DMS79 (cell line): ENCODE data around the gene FCGBP.
"Not testable (repeated sequence)": the region's sequence is repeated elsewhere in the genome, so short reads cannot be mapped to it uniquely, and the experiment has no call there.

Source experiments
- DNase-seq: peaks from one replicate; lab custom pipeline; 2025; lab: John Stamatoyannopoulos, UW

FCGBP gene

DNA sequence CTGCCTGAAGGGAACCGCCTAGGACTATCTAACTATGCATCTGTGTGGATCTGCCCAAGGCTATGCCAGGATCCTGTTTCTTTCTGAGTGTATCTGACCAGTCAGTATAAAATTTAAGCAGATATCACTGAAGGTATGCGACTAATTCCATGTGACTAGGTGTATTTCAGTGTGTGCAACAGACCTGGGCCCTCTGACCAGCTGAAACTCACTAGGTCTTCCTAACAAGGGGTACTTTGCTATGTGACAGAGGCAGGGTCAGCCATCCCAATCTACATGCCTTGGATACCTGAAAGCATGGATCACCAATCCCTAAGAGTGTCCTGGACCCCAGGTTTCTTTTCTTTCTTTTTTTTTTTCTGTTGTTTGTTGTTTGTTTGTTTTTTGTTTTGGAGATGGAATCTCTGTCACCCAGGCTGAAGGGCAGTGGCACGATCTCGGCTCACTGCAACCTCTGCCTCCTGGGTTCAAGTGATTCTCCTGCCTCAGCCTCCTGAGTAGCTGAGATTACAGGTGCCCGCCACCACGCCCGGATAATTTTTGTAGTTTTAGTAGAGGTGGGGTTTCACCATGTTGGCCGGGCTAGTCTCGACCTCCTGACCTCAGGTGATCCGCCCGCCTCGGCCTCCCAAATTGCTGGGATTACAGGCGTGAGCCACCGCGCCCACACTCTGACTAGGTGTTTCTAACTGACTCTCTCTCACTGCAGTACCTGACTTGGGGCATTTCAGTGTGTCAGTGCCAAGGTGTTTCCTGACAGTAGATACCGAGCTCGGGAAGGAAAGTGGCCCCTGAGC is 43.5 kb downstream of the FCGBP start:
- DNase-seq: no peak

DNA sequence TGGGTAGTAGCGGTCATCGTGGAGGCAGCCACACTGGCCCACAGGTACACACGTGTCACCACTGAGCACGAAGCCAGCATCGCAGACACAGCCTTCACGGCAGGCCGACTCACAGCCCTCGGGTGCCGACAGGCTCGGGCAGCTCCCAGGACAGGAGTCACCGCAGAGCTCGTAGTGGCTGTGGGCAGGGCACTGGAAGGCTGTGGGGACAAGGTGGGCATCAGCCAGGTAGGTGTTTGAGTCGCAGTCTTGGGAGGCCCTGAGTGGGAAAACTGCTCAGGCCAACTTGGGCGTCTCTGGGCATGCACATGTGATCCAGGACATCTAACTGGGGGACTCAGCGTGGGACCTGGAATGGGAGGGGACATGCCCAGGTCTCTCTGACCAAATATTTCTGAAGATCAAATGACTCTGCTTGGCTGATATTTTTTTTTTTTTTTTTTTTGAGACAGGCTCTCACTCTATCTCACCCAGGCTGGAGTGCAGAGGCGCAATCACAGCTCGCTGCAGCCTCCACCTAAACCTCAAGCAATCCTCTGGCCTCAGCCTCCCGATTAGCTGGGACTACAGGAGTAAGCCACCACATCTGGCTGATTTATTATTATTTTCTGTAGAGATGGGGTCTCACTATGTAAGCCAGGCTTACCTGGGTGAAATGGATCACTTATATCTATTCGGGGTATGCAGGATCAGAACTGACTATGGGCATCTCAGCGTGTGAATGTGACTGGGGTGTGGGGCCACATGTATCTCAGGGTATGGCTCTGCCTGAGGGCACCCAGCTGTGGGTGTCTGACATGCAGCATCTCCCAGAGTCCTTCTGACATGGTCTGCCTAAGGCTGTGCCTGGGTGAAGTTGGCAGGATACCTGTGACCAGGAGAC is 44.3 kb downstream of the FCGBP start:
- not testable (repeated sequence) for DNase-seq

DNA sequence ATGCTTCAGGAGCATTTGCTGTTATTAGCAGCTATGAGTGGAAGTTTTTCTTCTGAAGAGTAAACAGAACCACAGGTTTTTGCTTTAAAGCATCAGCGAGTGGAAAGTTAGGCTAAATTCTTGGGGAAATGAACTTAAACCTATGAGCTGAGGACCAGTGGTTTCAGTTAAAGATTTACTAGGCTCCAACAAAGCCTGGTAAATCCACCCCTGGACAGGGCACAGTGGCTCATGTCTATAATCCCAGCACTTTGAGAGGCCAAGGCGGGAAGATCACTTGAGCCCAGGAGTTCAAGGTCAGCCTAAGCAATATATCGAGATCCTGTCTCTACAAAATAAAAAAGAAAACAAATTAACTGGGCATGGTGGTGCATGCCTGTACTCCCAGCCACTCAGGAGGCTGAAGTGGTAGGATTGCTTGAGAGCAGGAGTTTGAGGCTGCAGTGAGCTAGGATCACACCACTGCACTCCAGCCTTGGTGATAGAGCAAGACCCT is 46.9 kb downstream of the FCGBP start:
- DNase-seq: not testable (repeated sequence)

DNA sequence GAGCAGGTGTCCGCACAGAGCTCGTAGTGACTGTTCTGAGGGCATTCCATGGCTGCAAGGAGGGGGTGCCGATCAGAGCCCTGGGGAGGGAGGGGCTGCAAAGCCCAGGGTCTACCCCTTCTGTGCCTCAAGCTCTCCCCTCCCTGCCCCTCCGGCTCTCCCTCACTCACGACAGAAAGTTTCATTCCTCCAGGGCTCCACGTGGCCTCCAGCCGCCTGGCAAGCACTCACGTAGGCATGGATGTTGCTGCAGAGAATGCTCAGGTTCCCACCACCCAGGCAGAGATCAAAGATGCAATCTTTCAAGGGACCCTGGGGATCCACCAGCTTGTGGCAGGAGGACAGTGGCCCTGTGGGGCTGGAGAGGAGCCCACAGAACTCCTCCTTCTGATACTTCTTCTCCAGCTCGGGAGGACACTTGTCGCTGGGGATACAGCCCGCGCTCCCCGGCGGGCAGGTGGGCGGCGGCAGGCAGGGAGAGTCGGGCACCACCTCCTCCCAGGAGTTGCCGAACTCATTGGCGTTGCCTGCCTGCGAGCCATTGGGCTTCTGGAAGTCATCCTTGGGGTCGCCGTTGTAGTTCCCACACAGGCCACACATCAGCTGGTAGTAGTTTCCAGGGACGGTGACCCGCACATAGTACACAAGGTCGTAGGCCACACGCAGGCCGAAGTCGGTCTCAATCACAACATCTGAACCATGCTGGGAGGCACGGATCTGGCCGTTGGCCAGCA is 48.4 kb downstream of the FCGBP start:
- DNase-seq: not testable (repeated sequence)

DNA sequence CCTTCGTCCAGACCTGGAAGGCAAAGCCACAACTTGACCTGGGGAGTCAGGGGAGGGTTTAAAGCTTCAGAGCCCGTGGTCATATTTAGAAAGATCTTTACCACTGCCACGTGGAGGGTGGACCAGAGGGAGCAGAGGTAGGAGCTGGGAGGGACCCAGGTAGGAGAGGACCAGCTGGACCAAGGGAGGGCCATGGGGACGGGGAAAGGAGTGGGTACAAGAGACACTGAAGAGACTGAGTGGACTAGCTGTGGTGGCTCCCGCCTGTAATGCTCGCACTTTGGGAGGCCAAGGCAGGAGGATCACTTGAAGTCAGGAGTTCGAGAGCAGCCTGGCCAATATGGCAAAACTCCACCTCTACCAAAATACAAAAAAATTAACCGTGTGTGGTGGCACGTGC is 49.7 kb downstream of the FCGBP start:
- DNase-seq: not testable (repeated sequence)
